Measurements from ENCODE around the gene C2CD2. TPM values are rescaled to one million over a fixed set of nuclear protein-coding genes. Genes with fewer than 3 reads are reported as not detected.

C2CD2 gene
- polyA plus RNA-seq, 1 of the 3 experiments (the other 2 are of a cell fraction) = 9.7 TPM

- H3K36me3 ChIP-seq (replicated peaks in 1 of 2; ENCODE audit: control insufficient read depth in 1 of 2, insufficient read depth in 2 of 2, low read length in 1 of 2) = no peaks in the 10 kb centered on the region
- no peaks in the 10 kb centered on the region for H3K9me3 ChIP-seq
- no peaks in the 10 kb centered on the region for H3K9me2 ChIP-seq
- peaks cover 13% of the 10 kb centered on the region for H3F3A ChIP-seq (replicated peaks; ENCODE audit: insufficient read depth)
- H3K4me1 ChIP-seq (ENCODE audit: control insufficient read depth in 1 of 2, insufficient read depth in 2 of 2, low read depth in 1 of 2, low read length in 1 of 2) = peaks cover 0 to 14% of the 10 kb centered on the region in 2 experiments; a peak in 2 of 4 replicates
- H3K4me3 ChIP-seq (ENCODE audit: low read depth in 2 of 2, low read length in 1 of 2) = no peak overlapping the region
- H2AFZ ChIP-seq (ENCODE audit: low read depth) = no peak overlapping the region
- CTCF ChIA-PET = interaction anchor here (0.8 kb wide), 1 partner anchor 8 kb away, joined by 3 read pairs; no protein-coding TSS in a partner anchor
- H3K9ac ChIP-seq = no peak overlapping the region
- H3K79me2 ChIP-seq (ENCODE audit: insufficient read depth) = no peaks in the 10 kb centered on the region
- H3K27me3 ChIP-seq (ENCODE audit: insufficient read depth) = peaks cover 6% of the 10 kb centered on the region; the same call in 1 of the 2 replicates
- no peak overlapping the region for H3K27ac ChIP-seq (ENCODE audit: low read depth in 2 of 2, low read length in 1 of 2)
- DNase-seq = no peak
- TF ChIP-seq RXRA (IDR thresholded peaks at IDR 0.05; ENCODE audit: borderline replicate concordance, low read depth) (no peak), GATA2 (CRISPR knock-in tag; IDR thresholded peaks at IDR 0.05) (no peak), NRF1 (IDR thresholded peaks at IDR 0.05; ENCODE audit: low read depth, low read length) (no peak), MXI1 (IDR thresholded peaks at IDR 0.05; ENCODE audit: low read depth, low read length) (no peak), TEAD4 (IDR thresholded peaks at IDR 0.05; ENCODE audit: borderline replicate concordance, insufficient read depth) (no peak), REST (IDR thresholded peaks at IDR 0.05; ENCODE audit: low read depth, low read length) (no peak), GABPA (IDR thresholded peaks at IDR 0.05; ENCODE audit: low read depth) (no peak), SIN3A (IDR thresholded peaks at IDR 0.05; ENCODE audit: borderline replicate concordance, low read depth, low read length) (no peak), ZBTB33 (IDR thresholded peaks at IDR 0.05; ENCODE audit: borderline replicate concordance, low read depth) (no peak), FOXJ3 (CRISPR knock-in tag; IDR thresholded peaks at IDR 0.05) (no peak), IRF3 (IDR thresholded peaks at IDR 0.05; ENCODE audit: low read depth, low read length) (no peak), USF2 (IDR thresholded peaks at IDR 0.05; ENCODE audit: borderline replicate concordance, low read depth, low read length) (no peak)
- no peaks in the 10 kb centered on the region for H4K20me1 ChIP-seq (ENCODE audit: insufficient read depth)
- POLR2A ChIA-PET = no interaction called here
- no peak overlapping the region for H3K4me2 ChIP-seq
- WGBS (ENCODE audit: low lambda C conversion rate) = 85% methylated on average over 10 of the region's 11 CpGs
These were observed 8.7 kb upstream of the C2CD2 start for GRCh38 chr21:41962425-41962966.
